Right lobe of liver (tissue), 4 donors: ENCODE data around the gene ARID4A.

Experiments
- CTCF ChIP-seq, 4 donors: fragments of 200-600 bp in 3 of 4; fragments of 450-650 bp in 1 of 4; IDR thresholded peaks; one replicate each; pipeline versions ENCODE4 v1.5.1 to v1.8.0; 2016 to 2022; ENCODE audit warnings: antibody characterized with exemption in 4 of 4, mild to moderate bottlenecking in 2 of 4
- POLR2A ChIP-seq: fragments of 450-650 bp; IDR thresholded peaks from one replicate; pipeline ENCODE4 v1.6.1; 2017; ENCODE audit warnings: antibody characterized with exemption, mild to moderate bottlenecking
- donor health status: DM: no; HTN: no; CAD: no.
- donor health status: DM: no; HTN: no; CAD: no.
- donor health status: DM: no; HTN: yes; CAD: no.

- TF ChIP-seq POLR2A (no peak), CTCF (IDR thresholded peaks at IDR 0.05) (no peak)
Observed at GRCh38 chr14:58249611-58250010, 48.7 kb upstream of the ARID4A start.
